ENCODE measurements around the gene DGKG.

DNA sequence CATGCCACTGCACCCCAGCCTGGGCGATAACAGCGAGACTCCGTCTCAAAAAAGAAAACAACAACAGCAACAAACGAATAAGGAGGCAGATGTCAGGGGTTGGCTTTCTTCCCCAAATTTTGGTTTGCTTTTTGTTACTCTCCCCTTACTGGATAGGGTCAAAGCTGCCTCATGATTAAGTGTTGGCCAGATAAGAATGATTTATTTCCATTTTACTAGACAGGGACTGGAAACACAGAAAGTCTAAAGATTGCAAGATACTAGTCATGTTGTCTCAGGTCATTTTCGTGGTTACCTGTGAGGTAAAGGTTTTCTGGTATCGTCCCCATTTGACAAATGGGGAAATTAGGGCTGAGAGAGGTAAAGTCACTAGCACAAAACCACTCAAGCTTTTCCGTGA lies 234.6 kb downstream of the DGKG start:
- TF ChIP-seq, protein P1, sequence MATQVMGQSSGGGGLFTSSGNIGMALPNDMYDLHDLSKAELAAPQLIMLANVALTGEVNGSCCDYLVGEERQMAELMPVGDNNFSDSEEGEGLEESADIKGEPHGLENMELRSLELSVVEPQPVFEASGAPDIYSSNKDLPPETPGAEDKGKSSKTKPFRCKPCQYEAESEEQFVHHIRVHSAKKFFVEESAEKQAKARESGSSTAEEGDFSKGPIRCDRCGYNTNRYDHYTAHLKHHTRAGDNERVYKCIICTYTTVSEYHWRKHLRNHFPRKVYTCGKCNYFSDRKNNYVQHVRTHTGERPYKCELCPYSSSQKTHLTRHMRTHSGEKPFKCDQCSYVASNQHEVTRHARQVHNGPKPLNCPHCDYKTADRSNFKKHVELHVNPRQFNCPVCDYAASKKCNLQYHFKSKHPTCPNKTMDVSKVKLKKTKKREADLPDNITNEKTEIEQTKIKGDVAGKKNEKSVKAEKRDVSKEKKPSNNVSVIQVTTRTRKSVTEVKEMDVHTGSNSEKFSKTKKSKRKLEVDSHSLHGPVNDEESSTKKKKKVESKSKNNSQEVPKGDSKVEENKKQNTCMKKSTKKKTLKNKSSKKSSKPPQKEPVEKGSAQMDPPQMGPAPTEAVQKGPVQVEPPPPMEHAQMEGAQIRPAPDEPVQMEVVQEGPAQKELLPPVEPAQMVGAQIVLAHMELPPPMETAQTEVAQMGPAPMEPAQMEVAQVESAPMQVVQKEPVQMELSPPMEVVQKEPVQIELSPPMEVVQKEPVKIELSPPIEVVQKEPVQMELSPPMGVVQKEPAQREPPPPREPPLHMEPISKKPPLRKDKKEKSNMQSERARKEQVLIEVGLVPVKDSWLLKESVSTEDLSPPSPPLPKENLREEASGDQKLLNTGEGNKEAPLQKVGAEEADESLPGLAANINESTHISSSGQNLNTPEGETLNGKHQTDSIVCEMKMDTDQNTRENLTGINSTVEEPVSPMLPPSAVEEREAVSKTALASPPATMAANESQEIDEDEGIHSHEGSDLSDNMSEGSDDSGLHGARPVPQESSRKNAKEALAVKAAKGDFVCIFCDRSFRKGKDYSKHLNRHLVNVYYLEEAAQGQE (IDR thresholded peaks at IDR 0.05; ENCODE audit: insufficient replicate concordance, low read depth): no peak
- TF ChIP-seq CTCF (IDR thresholded peaks at IDR 0.05; ENCODE audit: insufficient read depth, low read length): no peak
- TF ChIP-seq SPI1 (IDR thresholded peaks at IDR 0.05; ENCODE audit: borderline replicate concordance, low read depth): no peak
- no peak for TF ChIP-seq POLR2AphosphoS5 (IDR thresholded peaks at IDR 0.05; ENCODE audit: low read depth)

Data from HL-60 (cell line).